Ectodermal cell (in vitro differentiated cells): ENCODE measurements around the gene TAMALIN.

Experiments used
- H3K27ac ChIP-seq: 2 replicates; pipeline ENCODE4 v1.7.0; 2013; ENCODE audit warnings: mild to moderate bottlenecking, low read depth, low read length; ENCODE audit not compliant: insufficient read depth, poor library complexity, severe bottlenecking
- H3K27me3 ChIP-seq: 2 replicates; pipeline ENCODE4 v1.7.0; 2013; ENCODE audit warnings: mild to moderate bottlenecking, low read length; ENCODE audit not compliant: insufficient read depth, control insufficient read depth, poor library complexity, severe bottlenecking
- H3K36me3 ChIP-seq: one replicate; pipeline ENCODE4 v1.7.0; 2013; ENCODE audit warnings: low read length; ENCODE audit not compliant: control insufficient read depth, insufficient read depth
- H3K4me1 ChIP-seq: one replicate; pipeline ENCODE4 v1.7.0; 2013; ENCODE audit warnings: low read length; ENCODE audit not compliant: control insufficient read depth, insufficient read depth
- H3K4me3 ChIP-seq: 2 replicates; pipeline ENCODE4 v1.7.0; 2013; ENCODE audit warnings: low read depth, low read length, control low read depth; ENCODE audit not compliant: insufficient read depth
- H3K9me3 ChIP-seq: 2 replicates; pipeline ENCODE4 v1.7.0; 2013; ENCODE audit warnings: mild to moderate bottlenecking, low read length, moderate library complexity; ENCODE audit not compliant: control insufficient read depth
- WGBS, 2 experiments: methylation state at CpG; one replicate each; pipeline ENCODE4 v1.1.7; 2013; ENCODE audit warnings: missing lambda C conversion rate in 2 of 2; 5-methylcytosine and 5-hydroxymethylcytosine counted together

Gene TAMALIN

DNA sequence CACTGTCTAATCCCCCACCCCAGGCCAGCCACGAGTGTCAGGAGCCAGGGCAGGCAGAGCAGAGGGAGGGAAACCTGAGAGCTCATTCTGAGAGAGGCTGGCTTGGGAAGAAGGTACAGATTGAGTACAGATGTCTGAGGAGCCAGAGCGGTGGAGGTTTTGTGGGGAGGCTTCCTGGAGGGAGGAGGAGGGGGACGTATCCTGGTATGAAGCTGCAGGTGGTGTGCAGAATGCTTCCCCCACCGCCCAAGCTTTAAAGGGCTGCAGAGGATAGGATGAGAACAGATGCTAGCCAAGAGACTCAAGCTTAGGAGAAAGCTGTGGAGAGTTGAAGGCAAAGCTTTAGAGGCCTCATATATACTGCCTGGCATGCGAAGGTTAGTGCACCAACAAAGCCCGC is 3.2 kb upstream of the TAMALIN start:
- Histone ChIP-seq H3K4me3 (no peak overlapping the region), H3K4me1 (peaks cover 4% of the 10 kb centered on the region), H3K36me3 (no peaks in the 10 kb centered on the region), H3K27ac (no peak overlapping the region), H3K9me3 (no peaks in the 10 kb centered on the region), H3K27me3 (peaks cover 38% of the 10 kb centered on the region)
- WGBS, 2 experiments: 81 to 86% methylated on average over 6 of the region's 6 CpGs

GRCh38 chr12:52004042-52004648 is 2.6 kb upstream of the TAMALIN start:
- WGBS, 2 experiments: 59 to 64% methylated on average over 5 of the region's 5 CpGs

DNA sequence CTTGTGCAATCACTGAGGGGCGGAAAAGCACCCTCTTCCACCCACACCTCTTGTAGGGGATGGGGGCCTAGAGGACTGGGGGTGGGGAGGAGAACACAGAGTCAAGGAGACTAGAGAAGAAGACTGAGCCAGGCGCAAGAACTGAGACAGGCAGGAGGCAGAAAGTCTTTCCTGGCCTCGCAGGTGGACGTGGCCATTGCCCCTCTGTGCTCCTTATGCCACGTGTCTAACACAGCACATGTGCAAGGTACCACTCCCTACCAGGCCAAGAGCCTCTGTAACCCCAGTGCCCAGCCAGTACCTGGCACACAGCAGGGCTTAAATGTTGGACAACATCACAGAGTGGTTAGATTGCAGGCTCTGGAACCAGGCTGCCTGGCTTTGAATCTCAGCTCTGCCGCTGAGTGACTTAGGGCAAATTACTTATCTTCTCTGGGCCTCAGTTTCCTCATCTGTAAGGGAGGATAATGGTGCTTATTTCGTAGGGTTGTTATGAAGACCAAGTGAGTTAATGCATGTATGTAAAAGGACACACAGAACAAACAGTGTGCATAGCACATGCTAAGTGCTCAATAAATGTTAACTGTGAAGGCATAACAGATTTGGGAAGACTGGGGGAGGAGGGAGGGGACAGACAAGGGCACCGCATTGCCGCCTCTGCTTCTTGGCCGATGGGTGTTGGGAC is 1.4 kb upstream of the TAMALIN start:
- H3K27me3 ChIP-seq: peaks cover 44% of the 10 kb centered on the region
- H3K36me3 ChIP-seq: no peaks in the 10 kb centered on the region
- H3K27ac ChIP-seq: no peak overlapping the region
- H3K4me1 ChIP-seq: peaks cover 15% of the 10 kb centered on the region
- H3K4me3 ChIP-seq: no peak overlapping the region
- H3K9me3 ChIP-seq: no peaks in the 10 kb centered on the region
- 85 to 88% methylated on average over 9 to 10 of the region's 10 CpGs for WGBS, 2 experiments

More at GRCh38 chr12:52004042-52004648, 2.6 kb upstream of the TAMALIN start:
- H3K36me3 ChIP-seq: no peaks in the 10 kb centered on the region
- no peak overlapping the region for H3K27ac ChIP-seq
- no peak overlapping the region for H3K4me3 ChIP-seq
- H3K9me3 ChIP-seq: no peaks in the 10 kb centered on the region
- H3K27me3 ChIP-seq: peaks cover 43% of the 10 kb centered on the region
- H3K4me1 ChIP-seq: peaks cover 6% of the 10 kb centered on the region

DNA sequence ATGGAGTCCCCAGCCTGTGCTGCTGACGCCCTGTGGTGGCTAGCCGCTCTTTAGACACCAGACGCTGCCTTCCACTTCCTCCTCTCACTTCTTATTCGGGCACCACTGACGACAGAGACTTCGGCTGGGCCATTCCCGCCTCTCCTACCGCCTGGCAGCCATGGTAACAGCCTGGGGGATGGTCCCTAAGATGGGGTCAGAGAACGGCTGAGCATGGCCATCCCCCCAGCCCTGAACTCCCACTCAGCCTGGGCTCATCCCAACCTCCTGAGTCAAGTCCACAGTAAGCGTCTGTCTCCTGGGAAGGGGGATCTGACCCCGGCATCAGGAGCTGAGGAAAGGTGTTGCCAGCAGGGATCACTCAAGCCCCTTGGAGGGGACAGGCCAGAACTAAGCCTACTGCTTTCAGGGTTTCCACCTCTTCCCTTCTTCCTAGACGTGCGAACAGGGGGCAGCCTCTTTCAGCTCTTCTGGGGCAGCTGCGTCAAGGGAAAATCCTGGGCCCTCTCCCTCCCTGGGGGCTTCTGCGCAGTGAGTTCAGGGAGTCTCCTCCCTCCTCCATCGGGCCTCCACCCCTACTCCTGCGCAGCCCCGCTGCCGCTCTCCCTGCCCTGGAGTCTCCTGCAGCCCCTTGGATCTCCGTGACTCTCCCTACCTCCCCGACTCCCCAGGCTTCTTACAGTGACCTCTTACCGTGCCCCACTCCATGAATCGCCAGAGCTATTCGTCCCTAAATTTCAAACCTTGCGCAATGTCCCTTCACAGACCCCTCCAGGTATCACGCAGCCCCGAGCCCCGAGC is 643 bp upstream of the TAMALIN start:
- Histone ChIP-seq H3K4me3 (peak overlapping the region; percentile 46), H3K9me3 (no peaks in the 10 kb centered on the region), H3K27ac (no peak overlapping the region), H3K27me3 (peaks cover 44% of the 10 kb centered on the region), H3K4me1 (peaks cover 22% of the 10 kb centered on the region), H3K36me3 (peaks cover under 1% of the 10 kb centered on the region)
- 12% methylated on average over 28 of the region's 28 CpGs for WGBS, 2 experiments

DNA sequence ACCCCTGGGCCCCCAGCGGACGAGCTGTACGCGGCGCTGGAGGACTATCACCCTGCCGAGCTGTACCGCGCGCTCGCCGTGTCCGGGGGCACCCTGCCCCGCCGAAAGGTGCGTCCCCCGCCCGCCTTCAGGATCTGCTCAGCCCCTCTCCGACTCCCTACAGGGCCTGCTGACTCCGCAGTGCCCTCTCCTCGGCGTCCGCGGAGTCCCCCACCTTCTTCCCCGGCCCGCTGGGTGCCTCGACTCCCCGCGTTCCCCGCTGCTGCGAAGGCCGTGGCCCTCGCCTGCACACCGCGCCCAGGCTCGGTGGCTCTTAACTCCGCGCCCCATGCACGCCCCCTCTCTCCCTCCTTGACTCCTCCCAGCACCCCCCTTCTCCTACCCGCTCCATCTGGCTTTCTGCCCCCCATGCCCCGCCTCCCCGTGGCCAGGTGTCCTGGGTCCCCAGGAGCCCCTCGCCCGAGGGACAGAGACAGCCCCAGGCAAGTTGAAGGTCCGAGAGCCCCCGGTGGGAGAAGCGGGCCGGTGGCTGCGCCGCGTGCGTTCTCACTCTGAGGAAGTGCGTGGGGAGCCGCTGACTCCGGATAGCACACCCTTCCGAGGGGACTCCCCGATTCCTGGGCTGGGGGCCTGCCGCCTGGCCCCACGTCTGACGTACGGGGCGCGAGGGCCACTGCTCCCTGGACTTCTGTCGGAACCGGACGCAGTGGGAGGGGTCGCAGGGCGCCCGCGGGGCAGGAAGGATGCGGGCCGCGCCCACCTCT is 594 bp downstream of the TAMALIN start:
- Histone ChIP-seq H3K9me3 (no peaks in the 10 kb centered on the region), H3K36me3 (peaks cover 5% of the 10 kb centered on the region), H3K4me3 (peak overlapping the region; percentile 46), H3K4me1 (peaks cover 24% of the 10 kb centered on the region), H3K27me3 (peaks cover 44% of the 10 kb centered on the region), H3K27ac (no peak overlapping the region)
- 5% methylated on average over 72 of the region's 72 CpGs for WGBS, 2 experiments

GRCh38 chr12:52007982-52008510 is 1.3 kb downstream of the TAMALIN start:
- H3K4me1 ChIP-seq: peaks cover 22% of the 10 kb centered on the region
- H3K9me3 ChIP-seq: no peaks in the 10 kb centered on the region
- H3K27ac ChIP-seq: no peak overlapping the region
- 67 to 83% methylated on average over 5 of the region's 5 CpGs for WGBS, 2 experiments
- peak overlapping the region; percentile 46 for H3K4me3 ChIP-seq
- peaks cover 44% of the 10 kb centered on the region for H3K27me3 ChIP-seq
- H3K36me3 ChIP-seq: peaks cover 5% of the 10 kb centered on the region

GRCh38 chr12:52009081-52009751 is 2.5 kb downstream of the TAMALIN start:
- Histone ChIP-seq H3K9me3 (no peaks in the 10 kb centered on the region), H3K27me3 (peaks cover 50% of the 10 kb centered on the region), H3K27ac (peak overlapping the region; percentile 20), H3K36me3 (peaks cover 5% of the 10 kb centered on the region), H3K4me1 (peaks cover 20% of the 10 kb centered on the region), H3K4me3 (no peak overlapping the region)
- WGBS, 2 experiments: 81% methylated on average over 10 of the region's 10 CpGs

- Histone ChIP-seq H3K9me3 (no peaks in the 10 kb centered on the region), H3K36me3 (peaks cover 5% of the 10 kb centered on the region), H3K27ac (peak overlapping the region; percentile 82), H3K4me3 (no peak overlapping the region), H3K27me3 (peaks cover 55% of the 10 kb centered on the region), H3K4me1 (peaks cover 20% of the 10 kb centered on the region)
- whole genome bisulfite sequencing, 2 experiments: 5 to 6% methylated on average over 11 of the region's 11 CpGs
Measured at GRCh38 chr12:52010152-52010622, 3.4 kb downstream of the TAMALIN start.
